CD14-positive monocyte (primary cell): ENCODE results near the gene SMARCA4. TPM values are rescaled to one million over a fixed set of nuclear protein-coding genes. Genes with fewer than 3 reads are reported as not detected.

Source experiments
- DNase-seq, 3 donors: peaks; one replicate each; pipeline ENCODE4 v3.0.0-alpha.2; 2011 to 2022
- H2AFZ ChIP-seq: 2 replicates; pipeline ENCODE4 v1.6.0; 2012; ENCODE audit warnings: mild to moderate bottlenecking, low read depth, low read length, inconsistent platforms; ENCODE audit not compliant: insufficient read depth, poor library complexity, severe bottlenecking
- H3K27ac ChIP-seq, 2 donors: 1 replicate in 1 of 2; 2 replicates in 1 of 2; pipeline ENCODE4 v1.5.1; 2012 to 2013; ENCODE audit warnings: low read length in 2 of 2, control low read depth in 1 of 2, inconsistent platforms in 1 of 2, low read depth in 1 of 2, mild to moderate bottlenecking in 1 of 2
- H3K27me3 ChIP-seq, 2 donors: one replicate each; pipeline versions ENCODE4 v1.6.0 to v1.6.1; 2011 to 2013; ENCODE audit warnings: low read length in 2 of 2; ENCODE audit not compliant: control insufficient read depth in 2 of 2, insufficient read depth in 2 of 2
- H3K36me3 ChIP-seq, 2 donors: replicated peaks in 1 of 2; 1 replicate in 1 of 2; 2 replicates in 1 of 2; pipeline versions ENCODE4 v1.5.1 to v1.6.1; 2012 to 2013; ENCODE audit warnings: low read length in 2 of 2, control low read depth in 1 of 2, inconsistent platforms in 1 of 2, mild to moderate bottlenecking in 1 of 2; ENCODE audit not compliant: insufficient read depth in 2 of 2, control insufficient read depth in 1 of 2
- H3K4me1 ChIP-seq, 2 donors: 1 replicate in 1 of 2; 2 replicates in 1 of 2; pipeline versions ENCODE4 v1.5.1 to v1.6.1; 2012 to 2013; ENCODE audit warnings: low read length in 2 of 2, control low read depth in 1 of 2, inconsistent platforms in 1 of 2, mild to moderate bottlenecking in 1 of 2, moderate library complexity in 1 of 2; ENCODE audit not compliant: insufficient read depth in 2 of 2, control insufficient read depth in 1 of 2
- H3K4me2 ChIP-seq: replicated peaks from 2 replicates; pipeline ENCODE3; 2012; ENCODE audit warnings: low read length, moderate library complexity, mild to moderate bottlenecking; ENCODE audit not compliant: poor library complexity, severe bottlenecking; ENCODE audit errors: extremely low read depth
- H3K4me3 ChIP-seq, 3 experiments: fragments of 200-600 bp in 1 of 3; sonication (generic) in 1 of 3; replicated peaks in 1 of 3; 1 replicate in 2 of 3; 2 replicates in 1 of 3; pipeline ENCODE4 v1.5.1; 2011 to 2013; ENCODE audit warnings: low read length in 3 of 3, mild to moderate bottlenecking in 3 of 3, control low read depth in 2 of 3, low read depth in 2 of 3, inconsistent platforms in 1 of 3, moderate library complexity in 1 of 3
- H3K79me2 ChIP-seq: 2 replicates; pipeline ENCODE4 v1.6.0; 2012; ENCODE audit warnings: mild to moderate bottlenecking, control low read depth, inconsistent platforms, low read length, moderate library complexity; ENCODE audit not compliant: insufficient read depth
- H3K9ac ChIP-seq: 2 replicates; pipeline ENCODE4 v1.6.0; 2017; ENCODE audit warnings: low read length, mild to moderate bottlenecking; ENCODE audit not compliant: insufficient read depth, poor library complexity, severe bottlenecking
- H3K9me3 ChIP-seq, 2 donors: replicated peaks in 1 of 2; 1 replicate in 1 of 2; 2 replicates in 1 of 2; pipeline versions ENCODE4 v1.5.1 to v1.6.1; 2012 to 2013; ENCODE audit warnings: low read length in 2 of 2, control low read depth in 1 of 2; ENCODE audit not compliant: control insufficient read depth in 1 of 2, insufficient read depth in 1 of 2
- H4K20me1 ChIP-seq: 2 replicates; pipeline ENCODE4 v1.6.0; 2012; ENCODE audit warnings: mild to moderate bottlenecking, low read length, control low read depth, moderate library complexity; ENCODE audit not compliant: insufficient read depth
- H3K27ac Mint-ChIP-seq, 7 donors: one replicate each; pipeline ENCODE4 v1.8.0; 2020; ENCODE audit warnings: mild to moderate bottlenecking in 7 of 7, mixed read lengths in 7 of 7, moderate library complexity in 6 of 7, inconsistent platforms in 2 of 7
- H3K27me3 Mint-ChIP-seq, 3 donors: one replicate each; pipeline ENCODE4 v1.8.0; 2021 to 2022; ENCODE audit warnings: low read depth in 3 of 3, mild to moderate bottlenecking in 3 of 3, mixed read lengths in 3 of 3, moderate library complexity in 3 of 3, inconsistent platforms in 1 of 3
- H3K36me3 Mint-ChIP-seq, 2 donors: one replicate each; pipeline ENCODE4 v1.8.0; 2020; ENCODE audit warnings: mixed read lengths in 2 of 2, inconsistent platforms in 1 of 2, mild to moderate bottlenecking in 1 of 2
- H3K4me1 Mint-ChIP-seq: one replicate; pipeline ENCODE4 v1.8.0; 2020; ENCODE audit warnings: mild to moderate bottlenecking, mixed read lengths
- H3K4me3 Mint-ChIP-seq, 2 donors: one replicate each; pipeline ENCODE4 v1.8.0; 2020; ENCODE audit warnings: mild to moderate bottlenecking in 2 of 2, mixed read lengths in 2 of 2, moderate library complexity in 1 of 2
- H3K9me3 Mint-ChIP-seq, 7 donors: one replicate each; pipeline ENCODE4 v1.8.0; 2020 to 2022; ENCODE audit warnings: mixed read lengths in 7 of 7, mild to moderate bottlenecking in 6 of 7, moderate library complexity in 6 of 7, inconsistent platforms in 2 of 7
- CTCF ChIP-seq: fragments of 200-600 bp; IDR thresholded peaks from one replicate; pipeline ENCODE4 v1.8.0; 2022; ENCODE audit warnings: antibody characterized with exemption, mild to moderate bottlenecking
- WGBS: methylation state at CpG from one replicate; pipeline ENCODE4 v1.1.5; 2013; ENCODE audit warnings: missing lambda C conversion rate; ENCODE audit not compliant: insufficient coverage; 5-methylcytosine and 5-hydroxymethylcytosine counted together
- intact Hi-C, 2 donors: fragments of 100-400 bp; cut with micrococcal nuclease; formaldehyde crosslinking; loops; one replicate each; pipeline versions ENCODE4 v1.15.0 to v1.15.1; 2023
- polyA plus RNA-seq, 3 donors: library from polyadenylated mRNA; depleted of rRNA in 1 of 3; unstranded in 2 of 3; stranded (reverse) in 1 of 3; fragments of 300-500 nt in 2 of 3; fragments of >200 nt in 1 of 3; fragmentation: Illumina TruSeq in 2 of 3; gene quantifications; 1 replicate in 2 of 3; 2 replicates in 1 of 3; pipeline ENCODE4 v1.2.3, GENCODE V29; 2012 to 2021

The SMARCA4 gene
- polyA plus RNA-seq, 3 donors, result 5.1 to 53.3 (median 7.0) TPM

GRCh38 chr19:10961073-10961860 is 437 bp downstream of the SMARCA4 start:
- Mint-ChIP-seq H3K27ac (peak overlapping the region; percentile 84 to 94 (median 87)), H3K27me3 (peaks cover 0 to 2% (median 0%) of the 10 kb centered on the region in 3 donors), H3K9me3 (peaks cover 0 to 1% (median 0%) of the 10 kb centered on the region in 7 donors), H3K4me1 (peaks cover 30% of the 10 kb centered on the region), H3K36me3 (peaks cover 0 to 11% of the 10 kb centered on the region in 2 donors), H3K4me3 (peak overlapping the region; percentile 96 to 97)
- DNase-seq, result peak in 1 of 3 donors; percentile 3
- H3K4me1 ChIP-seq, result peaks cover 16 to 31% of the 10 kb centered on the region in 2 donors
- no peaks in the 10 kb centered on the region for H3K27me3 ChIP-seq
- H3K4me3 ChIP-seq, result peak overlapping the region; percentile 62 to 88 (median 81)
- H3K9me3 ChIP-seq, result no peaks in the 10 kb centered on the region
- 0% methylated on average over 83 of the region's 92 CpGs for WGBS
- peaks cover 0 to 6% of the 10 kb centered on the region in 2 donors for H3K36me3 ChIP-seq
- peaks cover 52% of the 10 kb centered on the region for H3K79me2 ChIP-seq
- H2AFZ ChIP-seq, result peak overlapping the region; percentile 72
- TF ChIP-seq CTCF, result no peak
- peaks cover 44% of the 10 kb centered on the region for H4K20me1 ChIP-seq
- peak overlapping the region; percentile 88 for H3K4me2 ChIP-seq
- peak overlapping the region; percentile 61 for H3K9ac ChIP-seq
- intact Hi-C loops, result no loop called here
- peak overlapping the region; percentile 50 to 63 for H3K27ac ChIP-seq

DNA sequence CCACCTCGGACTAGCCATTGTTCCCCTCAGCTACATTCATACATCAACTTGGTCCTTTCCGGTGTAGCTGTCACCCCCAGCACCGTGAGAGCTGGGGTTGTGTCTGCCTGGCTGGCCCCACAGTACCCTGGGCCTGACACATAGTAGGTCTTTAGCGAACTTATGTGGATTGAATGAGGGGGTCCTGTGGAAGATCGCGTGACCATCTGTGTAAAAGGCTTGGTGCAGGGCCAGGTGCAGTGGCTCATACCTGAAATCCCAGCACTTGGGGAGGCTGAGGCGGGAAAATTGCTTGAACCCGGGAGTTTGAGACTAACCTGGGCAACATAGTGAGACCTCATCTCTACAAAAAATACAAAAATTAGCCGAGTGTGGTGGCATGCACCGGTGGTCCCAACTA is 2.0 kb downstream of the SMARCA4 start:
- no peaks in the 10 kb centered on the region for H3K9me3 ChIP-seq
- no peak overlapping the region for H3K4me2 ChIP-seq
- peaks cover 0 to 6% of the 10 kb centered on the region in 2 donors for H3K36me3 ChIP-seq
- no peak overlapping the region for H3K9ac ChIP-seq
- WGBS, result 91% methylated on average over 4 of the region's 10 CpGs
- Mint-ChIP-seq H3K9me3 (peaks cover 0 to 1% (median 0%) of the 10 kb centered on the region in 7 donors), H3K36me3 (peaks cover 0 to 11% of the 10 kb centered on the region in 2 donors), H3K27me3 (peaks cover 0 to 2% (median 0%) of the 10 kb centered on the region in 3 donors), H3K4me3 (peak overlapping the region in 1 of 2 donors; percentile 20), H3K27ac (peak overlapping the region in 2 of 7 donors; percentile 13 to 84), H3K4me1 (peaks cover 30% of the 10 kb centered on the region)
- H3K4me1 ChIP-seq, result peaks cover 16 to 31% of the 10 kb centered on the region in 2 donors
- TF ChIP-seq CTCF, result no peak
- no peak overlapping the region for H3K4me3 ChIP-seq
- no peaks in the 10 kb centered on the region for H3K27me3 ChIP-seq
- intact Hi-C loops, result no loop called here
- no peak for DNase-seq
- H3K79me2 ChIP-seq, result peaks cover 65% of the 10 kb centered on the region
- peaks cover 56% of the 10 kb centered on the region for H4K20me1 ChIP-seq
- H2AFZ ChIP-seq, result no peak overlapping the region
- H3K27ac ChIP-seq, result no peak overlapping the region
